ENCODE measurements around the gene SIGMAR1.

SIGMAR1 gene

GRCh38 chr9:34634551-34635248 lies 2.9 kb downstream of the SIGMAR1 start:
- DNase-seq: peak in 1 of 10 donors; percentile 43
- intact Hi-C loops (cut with DNase I): loop anchor here (1.0 kb wide), 1 partner anchor 22 kb away; the partner anchor contains the start of gene RPP25L

GRCh38 chr9:34633851-34634550 lies 3.6 kb downstream of the SIGMAR1 start:
- intact Hi-C loops (cut with DNase I): loop anchor here (1.0 kb wide), 1 partner anchor 22 kb away; the partner anchor contains the start of gene RPP25L
- DNase-seq: peak; percentile 38 to 95 (median 74)

DNA sequence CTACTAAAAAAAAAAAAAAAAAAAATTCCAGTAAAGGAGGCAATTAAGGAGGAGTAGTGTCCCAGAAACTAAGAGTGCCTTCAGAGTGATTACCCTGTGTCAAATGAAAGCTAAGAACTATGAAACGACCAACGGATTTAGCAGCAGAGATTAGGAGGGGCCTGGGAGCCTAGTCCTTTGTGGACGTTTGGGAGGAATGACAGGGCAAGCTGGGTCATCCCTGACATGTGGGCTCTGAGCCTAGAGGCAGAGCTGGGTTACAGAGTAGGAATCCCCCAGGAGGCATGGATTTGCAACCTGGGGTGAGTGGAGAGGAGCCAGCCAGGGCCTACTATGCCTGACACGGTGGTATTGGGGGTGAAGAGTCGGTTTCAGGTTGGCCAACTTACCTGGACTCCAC lies 4.4 kb downstream of the SIGMAR1 start:
- intact Hi-C loops (cut with DNase I): no loop called here
- DNase-seq: peak in 2 of 10 donors; percentile 15 to 43

DNA sequence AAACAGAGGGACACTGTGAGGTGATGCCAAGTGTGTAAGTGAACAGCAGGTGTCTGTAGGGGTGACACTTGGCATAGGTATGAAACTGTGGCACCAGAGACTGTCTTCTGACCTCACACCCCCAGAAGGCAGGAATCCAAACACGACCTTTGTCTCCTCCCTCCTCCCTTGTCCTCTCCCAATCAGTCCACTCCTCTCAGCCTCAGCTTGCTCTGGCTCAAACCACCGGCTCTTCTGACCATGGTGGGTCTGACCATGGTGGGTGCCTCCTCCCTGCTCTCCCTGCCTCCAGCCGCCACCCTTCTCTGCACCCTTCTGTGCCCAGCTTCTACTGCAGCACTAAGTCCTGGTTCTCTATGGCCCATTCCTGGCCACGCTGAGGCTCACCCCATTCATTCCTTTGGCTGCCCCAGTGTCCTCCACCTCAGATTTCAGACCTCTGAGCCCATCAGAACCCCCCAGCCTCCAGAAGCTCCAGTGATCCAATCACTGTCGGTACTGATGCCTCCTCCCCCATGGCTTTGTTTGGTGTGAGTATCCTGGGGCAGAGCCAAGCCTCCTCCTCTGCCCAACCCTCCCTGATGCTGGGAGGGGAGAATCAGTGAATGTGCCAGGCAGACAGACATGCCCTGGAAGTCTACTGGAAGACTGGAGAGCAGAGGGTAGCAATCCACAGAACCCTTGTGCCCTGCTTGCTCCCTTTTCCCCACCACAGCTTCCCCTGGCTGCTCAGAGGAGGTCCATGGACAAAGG lies 7.0 kb downstream of the SIGMAR1 start:
- intact Hi-C loops (cut with DNase I): no loop called here
- peak in 2 of 10 donors; percentile 6 to 52 for DNase-seq

GRCh38 chr9:34629491-34629808 lies 8.1 kb downstream of the SIGMAR1 start:
- intact Hi-C loops (cut with DNase I): no loop called here
- DNase-seq: peak in 1 of 10 donors; percentile 32

DNA sequence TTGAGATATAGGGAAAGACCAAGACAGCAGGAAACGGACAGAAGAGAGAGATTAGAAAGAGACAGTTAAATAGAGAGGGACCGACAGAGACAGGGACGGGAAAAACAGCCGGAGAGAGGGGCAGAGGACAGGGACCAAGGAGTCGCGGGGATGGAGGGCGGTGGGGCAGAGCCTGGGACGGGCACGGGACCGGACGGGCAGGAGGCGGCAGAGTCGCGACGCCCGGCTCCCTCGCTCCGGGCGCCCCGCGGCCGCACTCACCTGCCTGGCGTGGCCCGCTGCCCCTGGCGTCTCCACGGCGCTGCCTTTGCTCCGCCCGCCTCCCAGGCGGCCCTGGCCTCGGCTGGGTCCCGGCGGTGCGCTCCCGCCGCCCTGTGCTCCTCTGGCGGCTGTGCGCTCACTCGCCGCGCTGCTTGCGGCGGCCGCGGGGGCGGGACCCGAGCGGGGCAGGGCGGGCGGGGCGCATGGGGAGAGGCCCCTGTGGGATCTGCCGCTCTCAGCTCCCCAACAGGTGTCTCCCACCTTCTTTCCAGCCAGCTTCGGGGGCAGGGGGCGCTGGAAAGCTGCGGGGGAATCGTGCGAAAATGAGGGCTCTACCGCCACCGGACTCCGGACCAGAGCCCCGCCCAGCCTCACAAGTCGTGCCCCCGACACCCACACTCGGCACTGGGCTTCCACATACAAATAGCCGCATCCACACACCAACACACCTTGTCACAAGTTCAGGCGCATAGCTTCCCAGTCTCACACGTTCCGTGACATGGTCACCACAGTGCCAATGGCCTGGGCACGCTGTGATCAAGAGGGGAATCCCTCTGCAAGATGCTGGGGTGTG lies 8.7 kb downstream of the SIGMAR1 start, which contains the start of gene ARID3C:
Gene ARID3C (minus strand): TSS at position 411 of the 835 bp plus-strand sequence. CDS start 1,052 bp downstream, outside the sequence.
- peak in 2 of 10 donors; percentile 64 to 74 for DNase-seq
- intact Hi-C loops (cut with DNase I): no loop called here

DNA sequence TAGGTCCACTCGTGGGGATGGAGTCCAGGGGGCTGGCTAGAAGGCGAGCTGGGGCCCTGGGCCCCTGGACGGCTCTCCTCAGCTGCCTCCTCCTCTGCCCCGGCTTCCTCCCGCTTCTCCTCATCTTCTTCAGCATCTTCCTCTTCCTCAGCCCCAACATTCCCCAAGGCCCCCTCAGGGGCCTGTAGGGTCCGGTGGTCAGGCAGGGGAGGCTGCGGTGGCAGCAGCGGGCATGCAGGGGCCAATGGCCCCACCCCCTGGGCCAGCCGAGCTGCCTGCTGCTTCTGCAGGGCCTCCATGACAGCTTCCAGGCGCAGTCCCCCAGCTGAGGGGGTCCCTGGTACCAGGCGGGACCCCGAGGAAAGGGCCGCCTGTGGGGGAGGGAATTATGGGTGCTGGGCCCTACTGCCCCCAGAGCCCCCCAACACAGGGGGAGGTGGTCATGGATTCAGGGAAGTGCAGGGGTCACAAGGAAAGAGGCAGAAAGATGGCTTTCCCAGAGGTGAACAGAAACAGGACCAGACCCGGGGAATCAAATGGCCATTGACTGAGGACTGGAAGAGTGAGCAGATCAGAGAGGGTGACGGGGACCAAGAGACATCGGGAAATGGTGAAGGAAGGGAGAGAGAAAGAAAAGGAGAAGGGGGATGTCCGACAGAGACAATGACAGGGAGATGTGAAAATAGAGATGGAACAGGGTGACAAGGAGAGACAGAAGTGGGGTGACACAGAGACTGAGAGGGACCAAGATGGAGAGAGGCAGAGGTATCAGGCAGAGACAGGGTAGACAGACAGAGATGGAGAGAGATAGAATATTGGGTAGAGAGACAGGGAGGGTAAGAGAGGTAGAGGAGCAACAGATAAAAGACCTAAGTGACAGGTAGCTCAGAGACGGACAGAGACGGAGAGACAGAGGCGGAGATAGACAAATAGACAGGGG lies 9.6 kb downstream of the SIGMAR1 start:
- intact Hi-C loops (cut with DNase I): no loop called here
- peak in 2 of 10 donors; percentile 25 to 64 for DNase-seq

- peak in 2 of 10 donors; percentile 4 to 8 for DNase-seq
- intact Hi-C loops (cut with DNase I): no loop called here
Measured at GRCh38 chr9:34625186-34625486, 12.5 kb downstream of the SIGMAR1 start.

GRCh38 chr9:34624475-34625185 lies 13.0 kb downstream of the SIGMAR1 start:
- intact Hi-C loops (cut with DNase I): no loop called here
- peak in 2 of 10 donors; percentile 25 to 77 for DNase-seq

DNA sequence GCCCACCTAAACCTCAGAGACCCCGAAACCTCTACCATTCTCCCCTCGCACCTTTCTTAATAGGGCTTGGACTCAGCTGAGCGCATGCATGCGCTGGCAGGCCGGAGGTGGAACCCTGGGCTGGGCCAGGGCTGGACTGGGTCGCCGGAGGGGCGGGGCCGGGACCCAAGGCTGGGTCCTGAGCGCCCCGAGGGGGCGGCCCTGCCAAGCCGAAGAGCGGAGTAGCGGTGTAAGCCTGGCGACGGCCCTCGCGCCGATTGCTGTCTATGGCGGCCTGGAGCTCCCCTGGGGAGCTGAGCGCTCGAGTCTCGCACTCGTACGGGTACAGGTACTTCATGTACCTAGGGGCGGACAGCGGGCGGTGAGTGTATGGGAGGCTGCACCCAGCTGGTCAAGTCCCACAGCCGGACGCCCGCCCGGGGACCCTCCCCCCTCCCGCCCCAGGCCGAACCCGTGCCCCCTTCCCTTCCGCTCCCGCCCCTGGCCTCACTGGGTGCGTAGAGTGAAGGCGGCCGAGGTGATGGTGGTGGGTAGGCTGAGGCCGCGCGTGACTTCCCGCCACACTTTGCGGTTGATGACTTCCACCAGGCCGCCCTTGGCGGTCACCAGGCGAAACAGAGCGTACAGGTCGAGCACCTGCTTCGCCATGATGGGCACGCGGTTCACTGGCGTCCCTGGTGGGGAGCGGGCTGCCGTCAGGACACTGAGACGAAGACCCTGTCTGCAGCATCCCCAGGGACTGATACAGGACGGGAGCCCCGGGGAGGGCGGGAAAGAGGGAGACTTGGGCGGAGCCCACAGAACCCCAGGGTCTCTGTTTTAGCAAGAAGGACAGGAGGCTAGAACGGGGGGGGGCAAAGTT lies 14.0 kb downstream of the SIGMAR1 start:
- peak in 2 of 10 donors; percentile 66 to 74 for DNase-seq
- intact Hi-C loops (cut with DNase I): no loop called here

DNA sequence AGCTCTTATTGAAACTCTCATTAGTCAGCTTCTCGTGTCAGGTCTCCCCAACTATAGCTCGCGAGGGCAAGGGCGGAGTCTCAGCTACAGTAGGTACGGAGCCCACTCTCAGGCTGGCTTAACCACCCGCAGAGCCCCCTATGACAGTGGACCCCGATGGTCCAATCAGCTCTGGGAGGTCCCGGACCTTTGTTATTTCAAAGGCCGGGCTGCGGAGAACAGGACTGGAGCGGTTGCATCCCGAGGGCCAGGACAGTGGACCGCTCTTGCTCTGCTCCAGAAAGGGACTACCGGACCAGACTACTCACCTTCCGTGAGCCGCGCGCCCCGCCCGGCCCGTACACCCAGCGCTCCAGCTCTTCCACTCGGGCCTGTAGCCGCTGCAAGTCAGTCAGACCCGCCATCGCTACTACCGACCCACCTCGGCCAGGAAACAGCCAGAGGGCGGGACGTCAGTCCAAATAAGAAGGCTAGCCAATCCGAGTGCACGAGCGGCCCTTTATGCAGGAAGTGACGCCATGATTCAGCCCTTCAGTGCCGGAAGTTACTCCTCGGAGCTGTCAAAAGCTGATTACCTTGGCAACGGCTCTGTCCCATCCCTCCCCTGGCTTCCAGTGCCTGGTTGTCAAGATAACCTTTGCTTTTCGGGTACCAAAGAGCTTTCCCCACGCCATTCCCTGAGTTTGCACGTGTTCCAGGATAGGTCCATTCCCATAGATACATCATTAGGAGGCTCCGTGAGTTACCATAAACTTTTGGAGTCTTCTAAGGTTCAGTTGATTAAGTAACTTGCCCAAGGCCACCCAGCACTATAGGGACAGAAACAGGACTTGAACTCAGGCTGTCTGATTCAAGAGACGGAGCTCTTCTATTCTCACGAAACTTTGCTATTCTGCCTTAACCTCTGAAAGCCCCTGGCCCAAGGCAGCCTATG lies 17.3 kb downstream of the SIGMAR1 start, which contains the start of gene DCTN3:
Gene DCTN3 (minus strand): TSS at position 435 of the 934 bp plus-strand sequence. CDS start 31 bp downstream, at position 404.
- intact Hi-C loops (cut with DNase I): no loop called here
- DNase-seq: peak; percentile 90 to 99 (median 96)

GRCh38 chr9:34615132-34615531 lies 22.5 kb downstream of the SIGMAR1 start:
- intact Hi-C loops (cut with DNase I): no loop called here
- DNase-seq: peak in 1 of 10 donors; percentile 51

GRCh38 chr9:34612788-34613390 lies 24.7 kb downstream of the SIGMAR1 start:
- DNase-seq: peak in 8 of 10 donors; percentile 68 to 95 (median 82)
- intact Hi-C loops (cut with DNase I): loop anchor here (1.0 kb wide), 1 partner anchor 21 kb away; no protein-coding TSS in a partner anchor

- intact Hi-C loops (cut with DNase I): loop anchor here (1.0 kb wide), 1 partner anchor 22 kb away; no protein-coding TSS in a partner anchor
- DNase-seq: peak; percentile 62 to 96 (median 82)
Measured at GRCh38 chr9:34611811-34612787, 25.5 kb downstream of the SIGMAR1 start, which contains the start of gene RPP25L. Gene RPP25L, minus strand, starts transcription at chr9:34612097. Its CDS starts 801 bp downstream, at chr9:34611296.

Data from posterior cingulate gyrus (tissue), 11 donors.